GM21447 (cell line): ENCODE data around the gene COPS4.
"Not testable (repeated sequence)": the region's sequence is repeated elsewhere in the genome, so short reads cannot be mapped to it uniquely, and the experiment has no call there.

ENCODE experiments used
- ATAC-seq: cut with Tn5 transposase; IDR thresholded peaks from one replicate; pipeline ENCODE4 v1.9.1; 2021; ENCODE audit not compliant: unreplicated experiment

COPS4 gene

GRCh38 chr4:83022724-83023450, 12.1 kb upstream of the COPS4 start:
- no peak for ATAC-seq

- ATAC-seq, result not testable (repeated sequence)
Observed at GRCh38 chr4:83023599-83023998, 11.4 kb upstream of the COPS4 start.

- no peak for ATAC-seq
Observed at GRCh38 chr4:83024233-83024632, 10.8 kb upstream of the COPS4 start.

DNA sequence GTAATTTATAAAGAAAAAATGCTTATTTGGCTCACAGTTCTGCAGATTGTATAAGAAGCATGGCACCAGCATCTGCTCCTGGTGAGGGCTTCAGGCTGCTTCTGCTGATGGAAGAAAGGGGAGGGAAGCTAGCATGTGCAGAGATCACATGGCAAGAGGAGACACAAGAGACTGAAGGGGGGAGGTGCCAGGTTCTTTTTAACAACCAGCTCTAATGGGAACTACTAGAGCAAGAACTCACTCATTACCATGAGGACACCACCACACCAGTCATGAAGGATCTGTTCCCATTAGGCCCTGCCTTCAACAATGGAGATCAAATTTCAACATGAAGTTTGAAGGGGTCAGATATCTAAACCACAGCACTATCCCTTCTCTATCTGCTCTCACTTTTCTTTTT, 9.4 kb upstream of the COPS4 start:
- ATAC-seq, result no peak

- no peak for ATAC-seq
Observed at GRCh38 chr4:83028976-83029375, 6.0 kb upstream of the COPS4 start.

DNA sequence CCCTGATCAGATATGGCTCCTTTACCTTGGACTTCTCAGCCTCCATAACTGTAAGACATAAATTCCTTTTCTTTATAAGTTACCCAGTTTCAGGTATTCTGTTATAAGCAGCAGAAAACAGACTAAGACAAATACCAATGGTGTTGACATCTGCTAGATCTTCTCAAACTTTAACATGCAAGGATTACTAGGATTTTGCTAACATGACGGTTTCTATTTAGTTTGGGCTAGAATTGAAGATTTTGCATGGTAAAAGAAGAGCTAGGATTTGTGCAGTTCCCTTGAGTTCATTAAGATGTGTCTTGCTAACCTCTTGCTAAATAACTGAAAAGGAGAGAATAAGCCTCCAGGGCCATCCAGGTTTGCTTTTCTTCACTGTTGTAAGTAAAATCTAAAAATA, 5.3 kb upstream of the COPS4 start:
- ATAC-seq, result no peak

DNA sequence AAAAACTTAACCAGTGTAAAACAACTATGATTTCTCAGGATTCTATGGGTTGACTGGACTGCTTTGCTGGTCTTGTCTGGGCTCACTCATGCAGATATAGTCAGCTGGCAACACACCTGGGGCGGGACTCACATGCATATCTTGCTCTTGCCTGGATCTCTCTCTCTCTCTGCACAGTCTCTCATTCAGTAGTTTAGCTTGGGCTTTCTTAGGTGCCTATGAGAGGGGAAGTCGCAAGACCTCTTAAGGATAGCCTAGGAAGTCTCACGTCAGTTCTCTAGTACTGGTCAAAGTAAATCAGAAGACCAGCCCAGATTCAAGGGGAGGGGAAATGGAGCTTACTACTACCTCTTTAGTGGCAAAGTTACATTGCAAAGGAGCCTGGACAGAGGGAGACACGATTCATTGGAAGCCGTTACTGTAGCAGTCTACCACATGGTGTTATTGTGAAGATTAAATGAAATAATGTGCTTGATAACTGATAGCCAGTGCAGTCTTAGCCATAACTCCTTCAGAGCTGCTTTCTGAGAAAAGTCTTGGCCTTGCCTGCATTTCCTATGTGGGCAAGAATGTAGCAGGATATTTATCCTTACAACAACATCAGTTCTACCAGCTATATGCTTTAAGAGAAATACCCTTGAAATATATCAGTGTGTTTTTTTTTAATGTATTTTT, 2.1 kb downstream of the COPS4 start:
- ATAC-seq, result no peak

- ATAC-seq, result no peak
Observed at GRCh38 chr4:83040269-83040668, 5.3 kb downstream of the COPS4 start.

DNA sequence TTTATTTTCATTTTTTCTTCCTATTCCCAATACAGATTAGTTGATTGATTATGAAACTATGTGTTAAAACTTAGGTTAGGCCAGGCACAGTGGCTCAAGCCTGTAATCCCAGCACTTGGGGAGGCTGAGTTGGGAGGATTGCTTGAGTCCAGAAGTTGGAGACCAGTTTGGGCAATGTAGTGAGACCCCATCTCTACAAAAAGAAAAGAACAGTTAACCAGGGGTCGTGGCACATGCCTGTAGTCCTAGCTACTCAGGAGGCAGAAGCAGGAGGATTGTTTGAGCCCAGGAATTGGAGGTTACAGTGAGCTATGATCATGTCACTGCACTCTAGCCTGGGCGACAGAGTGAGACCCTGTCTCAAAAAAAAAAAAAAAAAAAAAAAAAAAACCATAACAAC, 8.2 kb downstream of the COPS4 start:
- ATAC-seq, result not testable (repeated sequence)

DNA sequence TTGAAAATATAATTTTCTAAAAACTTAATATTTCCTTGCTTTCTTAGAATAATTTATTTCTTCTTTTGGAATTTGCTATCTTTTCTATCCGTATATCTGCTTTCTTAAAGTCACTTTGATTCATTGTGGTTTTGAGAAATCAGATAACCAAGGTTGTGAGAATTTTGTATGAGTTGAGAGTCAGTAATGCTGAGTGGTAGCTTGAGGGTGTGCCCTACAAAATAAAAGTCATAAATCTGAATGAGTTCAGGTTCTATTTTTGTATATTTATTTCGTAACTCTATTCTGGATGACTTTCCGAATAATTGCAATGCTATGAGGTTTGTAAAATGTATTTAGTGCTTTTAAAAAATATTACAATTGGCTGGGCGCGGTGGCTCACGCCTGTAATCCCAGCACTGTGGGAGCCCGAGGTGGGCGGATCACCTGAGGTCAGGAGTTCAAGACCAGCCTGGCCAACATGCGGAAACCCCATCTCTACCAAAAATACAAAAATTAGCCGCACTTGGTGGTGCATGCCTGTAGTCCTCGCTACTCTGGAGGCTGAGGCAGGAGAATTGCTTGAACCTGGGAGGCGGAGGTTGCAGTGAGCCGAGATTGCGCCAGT, 8.9 kb downstream of the COPS4 start:
- no peak for ATAC-seq

DNA sequence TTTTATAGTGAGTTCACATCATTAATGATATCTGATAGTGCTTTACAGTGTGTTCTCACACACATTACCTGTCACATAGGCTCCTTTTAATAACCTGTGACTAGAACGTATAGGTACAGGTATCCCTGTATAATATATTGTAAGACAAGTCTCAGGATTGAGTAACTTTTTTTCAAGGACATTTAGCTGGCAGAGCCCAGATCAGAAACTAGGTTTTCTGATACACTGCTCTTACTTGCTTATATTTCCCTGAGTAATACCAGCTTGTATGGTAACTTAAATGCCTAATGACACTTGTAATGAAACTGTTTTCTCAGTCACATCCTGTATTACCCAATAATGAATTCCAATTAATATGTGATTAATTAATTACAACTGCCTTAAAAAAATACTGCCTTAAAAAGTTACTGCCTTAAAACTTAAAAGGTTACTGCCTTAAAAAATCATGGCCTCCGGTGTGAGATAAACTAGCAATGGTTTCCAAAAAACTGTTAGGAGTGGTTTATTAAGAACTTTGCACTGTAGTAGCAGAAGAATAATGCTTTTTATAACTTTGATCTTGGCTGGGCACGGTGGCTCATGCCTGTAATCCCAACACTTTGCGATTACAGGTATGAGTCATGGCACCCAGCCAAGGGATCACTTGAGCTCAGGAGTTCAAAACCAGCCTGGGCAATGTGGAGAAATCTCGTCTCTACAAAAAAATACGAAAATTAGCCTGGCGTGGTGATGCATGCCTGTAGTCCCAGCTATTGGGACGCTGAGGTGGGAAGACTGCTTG, 11.9 kb downstream of the COPS4 start:
- no peak for ATAC-seq

- not testable (repeated sequence) for ATAC-seq
Observed at GRCh38 chr4:83048781-83049180, 13.8 kb downstream of the COPS4 start.

DNA sequence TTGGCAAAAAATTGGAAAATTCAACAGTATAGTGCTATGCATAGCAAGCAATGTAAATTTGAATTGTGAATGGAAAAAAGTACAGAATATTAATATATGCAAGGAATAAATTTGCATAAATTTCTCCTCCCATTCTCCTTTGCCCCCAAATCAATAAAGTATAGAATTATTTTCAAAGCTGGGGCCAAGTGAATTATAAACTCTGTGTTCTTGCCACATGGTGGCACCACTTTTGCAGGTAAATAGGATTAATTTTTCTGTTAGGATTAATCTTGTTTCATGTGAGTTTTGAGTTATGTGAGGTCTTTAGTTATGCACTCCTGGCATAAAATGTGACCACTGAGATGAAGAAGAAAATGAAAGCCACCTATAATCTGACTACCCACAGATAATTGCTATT, 19.9 kb downstream of the COPS4 start:
- ATAC-seq, result no peak

DNA sequence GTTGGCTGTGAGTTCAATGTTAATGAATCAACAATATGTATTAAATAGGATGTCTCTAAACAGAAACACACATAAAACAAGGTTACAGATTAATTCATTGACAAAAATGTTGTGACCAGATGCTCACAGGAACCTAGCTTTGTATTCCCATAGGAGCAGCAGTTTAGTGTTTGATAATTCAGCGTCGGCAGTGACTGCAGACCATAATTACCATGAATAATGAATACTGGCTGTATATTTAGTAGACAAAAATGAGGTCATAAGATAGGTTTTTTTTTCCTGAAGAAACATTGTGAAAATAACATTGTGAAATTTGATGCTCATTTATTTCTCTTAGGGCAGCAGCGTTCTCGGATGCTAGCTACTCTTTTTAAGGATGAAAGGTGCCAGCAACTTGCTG, 27.8 kb downstream of the COPS4 start:
- no peak for ATAC-seq

DNA sequence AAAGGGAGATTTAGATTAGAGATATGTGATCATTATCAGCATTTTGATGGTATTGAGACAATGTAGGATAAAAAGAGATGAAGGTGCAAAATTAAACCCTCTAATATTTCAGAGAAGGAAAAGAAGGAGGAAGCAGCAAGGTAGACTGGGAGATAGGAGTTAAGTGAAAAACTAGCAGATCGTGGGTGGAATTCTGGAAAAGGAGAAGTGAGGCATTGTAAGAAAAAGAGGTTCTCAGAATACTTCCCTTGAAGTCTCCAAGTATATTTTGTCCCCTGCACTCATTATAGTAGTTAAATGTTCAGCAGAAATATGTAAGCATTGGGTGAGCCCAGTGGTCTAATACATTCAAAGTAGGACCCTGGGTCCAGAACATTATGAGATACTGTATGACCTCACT, 30.3 kb downstream of the COPS4 start:
- ATAC-seq, result no peak

DNA sequence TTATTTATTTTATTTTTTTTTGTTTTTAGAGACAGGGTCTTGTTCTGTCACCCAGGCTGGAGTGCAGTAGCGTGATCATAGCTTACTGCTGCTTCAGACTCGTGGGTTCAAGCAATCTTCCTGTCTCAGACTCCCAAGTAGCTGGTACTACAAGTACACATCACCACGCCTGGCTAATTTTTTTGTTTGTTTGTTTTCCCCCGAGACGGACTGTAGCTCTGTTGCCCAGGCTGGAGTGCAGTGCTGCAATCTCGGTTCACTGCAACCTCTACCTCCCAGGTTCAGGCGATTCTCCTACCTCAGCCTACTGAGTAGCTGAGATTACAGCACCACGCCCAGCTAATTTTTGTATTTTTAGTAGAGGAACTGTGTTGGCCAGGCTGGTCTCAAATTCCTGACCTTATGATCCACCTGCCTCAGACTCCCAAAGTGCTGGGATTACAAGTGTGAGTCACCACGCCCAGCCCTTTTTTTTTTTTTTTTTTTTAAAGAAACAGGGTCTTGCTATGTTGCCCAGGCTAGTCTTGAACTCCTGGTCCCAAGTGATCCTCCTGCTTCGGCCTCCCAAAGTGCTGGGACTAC, 32.2 kb downstream of the COPS4 start:
- ATAC-seq, result no peak

DNA sequence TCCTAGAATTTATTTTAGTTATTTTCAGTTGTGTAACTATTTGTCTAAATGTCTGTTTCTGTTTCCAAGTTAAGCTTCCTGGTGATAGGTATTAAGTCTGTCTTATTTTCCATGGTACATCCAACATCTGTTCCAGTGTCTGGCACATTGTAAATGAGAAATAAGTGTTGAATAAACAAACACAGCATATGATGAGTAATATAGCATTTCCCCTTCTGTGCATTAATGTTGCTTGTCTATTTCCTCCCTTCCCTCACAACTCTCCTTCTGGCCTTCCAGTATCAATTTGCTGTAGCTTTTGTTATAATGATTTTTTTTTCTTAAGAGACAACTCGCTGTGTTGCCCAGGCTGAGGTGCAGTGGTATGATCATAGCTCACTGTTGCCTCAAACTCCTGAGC, 36.1 kb downstream of the COPS4 start:
- no peak for ATAC-seq

GRCh38 chr4:83074086-83074704, 39.2 kb downstream of the COPS4 start:
- ATAC-seq, result peak; percentile 86

DNA sequence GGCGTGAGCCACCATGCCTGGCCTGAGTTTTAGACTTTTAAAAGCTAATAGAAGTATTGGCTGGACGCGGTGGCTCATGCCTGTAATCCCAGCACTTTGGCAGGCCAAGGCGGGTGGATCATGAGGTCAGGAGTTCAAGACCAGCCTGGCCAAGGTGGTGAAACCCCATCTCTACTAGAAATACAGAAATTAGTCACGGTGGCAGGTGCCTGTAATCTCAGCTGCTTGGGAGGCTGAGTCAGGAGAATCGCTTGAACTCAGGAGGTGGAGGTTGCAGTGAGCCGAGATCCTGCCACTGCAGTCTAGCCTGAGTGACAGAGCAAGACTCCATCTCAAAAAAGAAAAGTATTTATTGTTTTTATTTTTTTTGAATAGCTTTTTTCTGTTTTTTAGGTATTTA, 39.8 kb downstream of the COPS4 start:
- ATAC-seq, result not testable (repeated sequence)

DNA sequence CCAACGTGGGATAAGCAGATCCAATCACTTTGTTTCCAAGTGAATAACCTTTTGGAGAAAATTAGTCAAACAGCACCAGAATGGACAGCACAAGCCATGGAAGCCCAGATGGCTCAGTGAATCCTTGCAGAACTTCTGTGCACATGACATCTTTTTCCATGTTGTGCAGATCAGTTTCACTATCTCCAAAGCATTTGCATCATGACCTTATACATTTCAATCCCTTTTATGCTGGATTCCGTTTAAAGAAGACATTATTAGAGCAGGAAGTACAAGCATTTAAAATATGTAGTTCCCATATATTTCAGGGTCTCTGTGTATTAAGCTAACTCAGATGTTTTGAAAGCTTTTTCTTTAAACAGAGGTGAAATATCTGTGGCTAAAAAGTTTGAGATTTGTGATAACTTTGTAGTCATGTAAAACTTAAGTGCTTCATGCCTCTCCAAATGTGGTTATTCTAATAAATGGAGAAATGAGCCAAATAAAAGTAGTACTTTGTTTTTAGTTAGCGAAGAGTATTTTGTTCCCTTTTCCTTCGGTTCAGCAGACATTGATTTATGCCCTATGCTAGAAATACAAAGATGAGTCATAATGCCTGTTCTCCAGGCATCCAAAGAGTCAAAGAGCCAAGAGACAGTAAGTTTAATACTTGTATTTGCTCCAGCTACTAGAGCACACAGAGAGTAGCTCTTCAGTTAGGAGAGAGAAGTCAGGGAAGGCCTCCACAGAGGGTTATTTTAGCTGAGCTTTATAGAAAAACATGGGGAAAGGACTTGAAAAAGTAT, 40.5 kb downstream of the COPS4 start:
- no peak for ATAC-seq
